CD14-positive monocyte (primary cell): Measurements from ENCODE around the gene GAMT. TPM values are rescaled to one million over a fixed set of nuclear protein-coding genes. Genes with fewer than 3 reads are reported as not detected.

Source experiments
- DNase-seq, 3 donors: peaks; one replicate each; pipeline ENCODE4 v3.0.0-alpha.2; 2011 to 2022
- H2AFZ ChIP-seq: 2 replicates; pipeline ENCODE4 v1.6.0; 2012; ENCODE audit warnings: mild to moderate bottlenecking, low read depth, low read length, inconsistent platforms; ENCODE audit not compliant: insufficient read depth, poor library complexity, severe bottlenecking
- H3K27ac ChIP-seq, 2 donors: 1 replicate in 1 of 2; 2 replicates in 1 of 2; pipeline ENCODE4 v1.5.1; 2012 to 2013; ENCODE audit warnings: low read length in 2 of 2, control low read depth in 1 of 2, inconsistent platforms in 1 of 2, low read depth in 1 of 2, mild to moderate bottlenecking in 1 of 2
- H3K27me3 ChIP-seq, 2 donors: one replicate each; pipeline versions ENCODE4 v1.6.0 to v1.6.1; 2011 to 2013; ENCODE audit warnings: low read length in 2 of 2; ENCODE audit not compliant: control insufficient read depth in 2 of 2, insufficient read depth in 2 of 2
- H3K36me3 ChIP-seq, 2 donors: replicated peaks in 1 of 2; 1 replicate in 1 of 2; 2 replicates in 1 of 2; pipeline versions ENCODE4 v1.5.1 to v1.6.1; 2012 to 2013; ENCODE audit warnings: low read length in 2 of 2, control low read depth in 1 of 2, inconsistent platforms in 1 of 2, mild to moderate bottlenecking in 1 of 2; ENCODE audit not compliant: insufficient read depth in 2 of 2, control insufficient read depth in 1 of 2
- H3K4me1 ChIP-seq, 2 donors: 1 replicate in 1 of 2; 2 replicates in 1 of 2; pipeline versions ENCODE4 v1.5.1 to v1.6.1; 2012 to 2013; ENCODE audit warnings: low read length in 2 of 2, control low read depth in 1 of 2, inconsistent platforms in 1 of 2, mild to moderate bottlenecking in 1 of 2, moderate library complexity in 1 of 2; ENCODE audit not compliant: insufficient read depth in 2 of 2, control insufficient read depth in 1 of 2
- H3K4me2 ChIP-seq: replicated peaks from 2 replicates; pipeline ENCODE3; 2012; ENCODE audit warnings: low read length, moderate library complexity, mild to moderate bottlenecking; ENCODE audit not compliant: poor library complexity, severe bottlenecking; ENCODE audit errors: extremely low read depth
- H3K4me3 ChIP-seq, 3 experiments: fragments of 200-600 bp in 1 of 3; sonication (generic) in 1 of 3; replicated peaks in 1 of 3; 1 replicate in 2 of 3; 2 replicates in 1 of 3; pipeline ENCODE4 v1.5.1; 2011 to 2013; ENCODE audit warnings: low read length in 3 of 3, mild to moderate bottlenecking in 3 of 3, control low read depth in 2 of 3, low read depth in 2 of 3, inconsistent platforms in 1 of 3, moderate library complexity in 1 of 3
- H3K79me2 ChIP-seq: 2 replicates; pipeline ENCODE4 v1.6.0; 2012; ENCODE audit warnings: mild to moderate bottlenecking, control low read depth, inconsistent platforms, low read length, moderate library complexity; ENCODE audit not compliant: insufficient read depth
- H3K9ac ChIP-seq: 2 replicates; pipeline ENCODE4 v1.6.0; 2017; ENCODE audit warnings: low read length, mild to moderate bottlenecking; ENCODE audit not compliant: insufficient read depth, poor library complexity, severe bottlenecking
- H3K9me3 ChIP-seq, 2 donors: replicated peaks in 1 of 2; 1 replicate in 1 of 2; 2 replicates in 1 of 2; pipeline versions ENCODE4 v1.5.1 to v1.6.1; 2012 to 2013; ENCODE audit warnings: low read length in 2 of 2, control low read depth in 1 of 2; ENCODE audit not compliant: control insufficient read depth in 1 of 2, insufficient read depth in 1 of 2
- H4K20me1 ChIP-seq: 2 replicates; pipeline ENCODE4 v1.6.0; 2012; ENCODE audit warnings: mild to moderate bottlenecking, low read length, control low read depth, moderate library complexity; ENCODE audit not compliant: insufficient read depth
- H3K27ac Mint-ChIP-seq, 7 donors: one replicate each; pipeline ENCODE4 v1.8.0; 2020; ENCODE audit warnings: mild to moderate bottlenecking in 7 of 7, mixed read lengths in 7 of 7, moderate library complexity in 6 of 7, inconsistent platforms in 2 of 7
- H3K27me3 Mint-ChIP-seq, 3 donors: one replicate each; pipeline ENCODE4 v1.8.0; 2021 to 2022; ENCODE audit warnings: low read depth in 3 of 3, mild to moderate bottlenecking in 3 of 3, mixed read lengths in 3 of 3, moderate library complexity in 3 of 3, inconsistent platforms in 1 of 3
- H3K36me3 Mint-ChIP-seq, 2 donors: one replicate each; pipeline ENCODE4 v1.8.0; 2020; ENCODE audit warnings: mixed read lengths in 2 of 2, inconsistent platforms in 1 of 2, mild to moderate bottlenecking in 1 of 2
- H3K4me1 Mint-ChIP-seq: one replicate; pipeline ENCODE4 v1.8.0; 2020; ENCODE audit warnings: mild to moderate bottlenecking, mixed read lengths
- H3K4me3 Mint-ChIP-seq, 2 donors: one replicate each; pipeline ENCODE4 v1.8.0; 2020; ENCODE audit warnings: mild to moderate bottlenecking in 2 of 2, mixed read lengths in 2 of 2, moderate library complexity in 1 of 2
- H3K9me3 Mint-ChIP-seq, 7 donors: one replicate each; pipeline ENCODE4 v1.8.0; 2020 to 2022; ENCODE audit warnings: mixed read lengths in 7 of 7, mild to moderate bottlenecking in 6 of 7, moderate library complexity in 6 of 7, inconsistent platforms in 2 of 7
- whole genome bisulfite sequencing: methylation state at CpG from one replicate; pipeline ENCODE4 v1.1.5; 2013; ENCODE audit warnings: missing lambda C conversion rate; ENCODE audit not compliant: insufficient coverage; 5-methylcytosine and 5-hydroxymethylcytosine counted together
- intact Hi-C, 2 donors: fragments of 100-400 bp; cut with micrococcal nuclease; formaldehyde crosslinking; loops; one replicate each; pipeline versions ENCODE4 v1.15.0 to v1.15.1; 2023
- polyA plus RNA-seq, 3 donors: library from polyadenylated mRNA; depleted of rRNA in 1 of 3; unstranded in 2 of 3; stranded (reverse) in 1 of 3; fragments of 300-500 nt in 2 of 3; fragments of >200 nt in 1 of 3; fragmentation: Illumina TruSeq in 2 of 3; gene quantifications; 1 replicate in 2 of 3; 2 replicates in 1 of 3; pipeline ENCODE4 v1.2.3, GENCODE V29; 2012 to 2021
- TF ChIP-seq, protein P1 (sequence below): fragments of 200-600 bp; IDR thresholded peaks from one replicate; pipeline ENCODE4 v1.8.0; 2022; ENCODE audit warnings: antibody characterized with exemption, mild to moderate bottlenecking

Gene GAMT
- polyA plus RNA-seq, 3 donors, result 0.95 to 1.3 (median 0.96) TPM

DNA sequence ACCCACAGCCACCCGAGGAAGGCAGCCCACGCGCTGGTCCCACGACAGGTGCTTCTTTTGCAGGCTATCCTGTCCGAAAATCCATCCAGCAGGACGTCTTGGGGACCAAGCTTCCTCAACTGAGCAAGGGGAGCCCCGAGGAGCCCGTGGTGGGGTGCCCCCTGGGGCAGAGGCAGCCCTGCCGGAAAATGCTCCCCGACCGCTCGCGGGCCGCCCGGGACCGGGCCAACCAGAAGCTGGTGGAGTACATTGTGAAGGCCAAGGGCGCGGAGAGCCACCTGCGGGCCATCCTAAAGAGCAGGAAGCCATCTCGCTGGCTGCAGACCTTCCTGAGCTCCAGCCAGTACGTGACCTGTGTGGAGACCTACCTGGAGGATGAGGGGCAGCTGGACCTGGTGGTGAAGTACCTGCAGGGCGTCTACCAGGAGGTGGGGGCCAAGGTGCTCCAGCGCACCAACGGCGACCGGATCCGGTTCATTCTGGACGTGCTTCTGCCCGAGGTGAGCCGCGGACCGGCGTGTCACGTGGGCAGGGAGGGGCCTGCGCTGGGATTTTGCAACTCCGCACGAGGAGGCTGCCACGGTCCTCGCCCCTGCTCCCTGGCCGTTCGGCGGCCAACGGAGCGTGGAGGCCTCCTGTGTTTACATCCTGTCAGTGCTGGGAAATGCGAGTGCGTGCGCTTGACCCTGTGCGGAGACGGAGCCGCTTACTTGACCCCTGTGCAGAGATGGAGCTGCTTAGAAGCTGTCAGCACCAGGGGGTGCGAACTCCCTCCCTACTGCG, 30.6 kb downstream of the GAMT start:
- intact Hi-C loops, result no loop called here
- no peak overlapping the region for H3K27ac Mint-ChIP-seq
- H3K36me3 ChIP-seq, result peaks cover 14 to 39% of the 10 kb centered on the region in 2 donors

DNA sequence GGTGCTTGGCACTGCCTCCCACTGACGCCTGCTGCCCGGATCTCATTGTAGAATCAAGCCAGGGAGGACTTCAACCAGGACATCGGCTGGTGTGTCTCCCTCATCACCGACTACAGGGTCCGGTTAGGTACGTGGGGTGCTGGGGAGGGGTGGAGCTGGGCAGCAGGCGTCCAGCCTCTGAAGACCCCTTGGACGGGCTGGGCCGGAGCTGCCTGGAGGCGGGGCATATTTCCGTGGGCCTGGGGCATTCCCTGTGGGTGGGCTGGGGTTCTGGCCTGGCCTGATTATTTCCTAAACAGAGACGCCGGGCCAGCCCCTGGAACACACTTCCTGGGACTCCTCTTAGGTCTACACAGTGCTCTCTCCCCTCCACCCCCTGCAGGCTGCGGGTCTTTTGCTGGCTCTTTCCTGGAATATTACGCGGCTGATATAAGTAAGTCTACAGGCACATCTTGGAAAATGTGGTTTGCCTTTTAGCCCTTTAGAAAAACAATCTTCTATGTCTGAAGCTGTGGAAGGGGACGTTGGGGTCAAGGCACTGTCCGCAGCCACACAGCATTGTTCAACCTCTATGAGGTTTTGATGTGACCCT, 32.0 kb downstream of the GAMT start:
- H3K4me1 ChIP-seq, result peaks cover 13 to 18% of the 10 kb centered on the region in 2 donors
- DNase-seq, result no peak
- H3K36me3 ChIP-seq, result peaks cover 14 to 37% of the 10 kb centered on the region in 2 donors
- Mint-ChIP-seq H3K4me1 (peaks cover 18% of the 10 kb centered on the region), H3K27ac (no peak overlapping the region), H3K4me3 (no peak overlapping the region), H3K9me3 (no peaks in the 10 kb centered on the region), H3K36me3 (peaks cover 45 to 71% of the 10 kb centered on the region in 2 donors), H3K27me3 (no peaks in the 10 kb centered on the region)
- TF ChIP-seq, protein P1, sequence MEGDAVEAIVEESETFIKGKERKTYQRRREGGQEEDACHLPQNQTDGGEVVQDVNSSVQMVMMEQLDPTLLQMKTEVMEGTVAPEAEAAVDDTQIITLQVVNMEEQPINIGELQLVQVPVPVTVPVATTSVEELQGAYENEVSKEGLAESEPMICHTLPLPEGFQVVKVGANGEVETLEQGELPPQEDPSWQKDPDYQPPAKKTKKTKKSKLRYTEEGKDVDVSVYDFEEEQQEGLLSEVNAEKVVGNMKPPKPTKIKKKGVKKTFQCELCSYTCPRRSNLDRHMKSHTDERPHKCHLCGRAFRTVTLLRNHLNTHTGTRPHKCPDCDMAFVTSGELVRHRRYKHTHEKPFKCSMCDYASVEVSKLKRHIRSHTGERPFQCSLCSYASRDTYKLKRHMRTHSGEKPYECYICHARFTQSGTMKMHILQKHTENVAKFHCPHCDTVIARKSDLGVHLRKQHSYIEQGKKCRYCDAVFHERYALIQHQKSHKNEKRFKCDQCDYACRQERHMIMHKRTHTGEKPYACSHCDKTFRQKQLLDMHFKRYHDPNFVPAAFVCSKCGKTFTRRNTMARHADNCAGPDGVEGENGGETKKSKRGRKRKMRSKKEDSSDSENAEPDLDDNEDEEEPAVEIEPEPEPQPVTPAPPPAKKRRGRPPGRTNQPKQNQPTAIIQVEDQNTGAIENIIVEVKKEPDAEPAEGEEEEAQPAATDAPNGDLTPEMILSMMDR, result no peak
- no peak overlapping the region for H3K9ac ChIP-seq
- H3K27ac ChIP-seq, result no peak overlapping the region
- H3K4me3 ChIP-seq, result no peak overlapping the region
- no peaks in the 10 kb centered on the region for H4K20me1 ChIP-seq
- no peaks in the 10 kb centered on the region for H3K79me2 ChIP-seq
- no peak overlapping the region for H2AFZ ChIP-seq
- H3K9me3 ChIP-seq, result no peaks in the 10 kb centered on the region
- intact Hi-C loops, result no loop called here
- H3K27me3 ChIP-seq, result no peaks in the 10 kb centered on the region
- H3K4me2 ChIP-seq, result no peak overlapping the region
- 99% methylated on average over 9 of the region's 18 CpGs for WGBS

More for the DNA sequence above, 30.6 kb downstream of the GAMT start:
- Histone ChIP-seq H3K79me2 (no peaks in the 10 kb centered on the region), H3K9me3 (no peaks in the 10 kb centered on the region), H4K20me1 (no peaks in the 10 kb centered on the region), H3K9ac (no peak overlapping the region), H3K4me2 (no peak overlapping the region), H3K4me1 (peaks cover 12 to 18% of the 10 kb centered on the region in 2 donors), H3K27me3 (no peaks in the 10 kb centered on the region), H3K4me3 (no peak overlapping the region), H3K27ac (no peak overlapping the region), H2AFZ (no peak overlapping the region)
- DNase-seq, result no peak
- H3K4me3 Mint-ChIP-seq, result no peak overlapping the region
- peaks cover 18% of the 10 kb centered on the region for H3K4me1 Mint-ChIP-seq
- no peaks in the 10 kb centered on the region for H3K9me3 Mint-ChIP-seq
- TF ChIP-seq, protein P1, result no peak
- 86% methylated on average over 46 of the region's 52 CpGs for WGBS
- peaks cover 41 to 61% of the 10 kb centered on the region in 2 donors for H3K36me3 Mint-ChIP-seq
- H3K27me3 Mint-ChIP-seq, result no peaks in the 10 kb centered on the region
